ENCODE data around the gene PCDH9. TPM values are rescaled to one million over a fixed set of nuclear protein-coding genes. Genes with fewer than 3 reads are reported as not detected.

PCDH9 gene
- total and polyA plus RNA-seq, 2 experiments from 2014 or later: 0.56 to 0.76 TPM

- Histone ChIP-seq H3K9me2 (ENCODE audit: insufficient read depth) (no peaks in the 10 kb centered on the region), H2AFZ (no peak overlapping the region), H3K36me3 (ENCODE audit: low read depth) (no peaks in the 10 kb centered on the region), H3K4me3 (no peak overlapping the region), H3K9ac (no peak overlapping the region), H3K4me1 (ENCODE audit: insufficient read depth) (no peaks in the 10 kb centered on the region), H3K4me2 (ENCODE audit: unreplicated experiment) (no peak overlapping the region), H3F3A (ENCODE audit: insufficient read depth) (no peaks in the 10 kb centered on the region), H3K9me3 (ENCODE audit: low read depth) (peaks cover 7% of the 10 kb centered on the region), H3K79me2 (ENCODE audit: insufficient read depth) (no peaks in the 10 kb centered on the region), H3K27ac (no peak overlapping the region), H3K27me3 (replicated peaks; ENCODE audit: insufficient read depth) (no peaks in the 10 kb centered on the region), H4K20me1 (ENCODE audit: insufficient read depth) (no peaks in the 10 kb centered on the region)
- TF ChIP-seq EZH2 (IDR thresholded peaks at IDR 0.05; ENCODE audit: insufficient read depth, poor library complexity, severe bottlenecking) (no peak), EZH2phosphoT487 (IDR thresholded peaks at IDR 0.05; ENCODE audit: insufficient read depth, low read depth) (no peak)
- no peak for DNase-seq
- in situ Hi-C loops (cut with MboI): no loop called here
Observed at GRCh38 chr13:66811455-66811854, 418.7 kb downstream of the PCDH9 start.

- H2AFZ ChIP-seq: no peak overlapping the region
- in situ Hi-C loops (cut with MboI): no loop called here
- H3K4me1 ChIP-seq (ENCODE audit: insufficient read depth): no peaks in the 10 kb centered on the region
- DNase-seq: no peak
- no peak for TF ChIP-seq EZH2 (IDR thresholded peaks at IDR 0.05; ENCODE audit: insufficient read depth, poor library complexity, severe bottlenecking)
- H3K9me3 ChIP-seq (ENCODE audit: low read depth): peaks cover 7% of the 10 kb centered on the region
- 24 to 32% methylated on average over 1 of the region's 1 CpG for WGBS, 2 experiments (ENCODE audit: low coverage in 1 of 2, low lambda C conversion rate in 2 of 2, missing lambda C conversion rate in 2 of 2)
- no peaks in the 10 kb centered on the region for H4K20me1 ChIP-seq (ENCODE audit: insufficient read depth)
- H3K4me2 ChIP-seq (ENCODE audit: unreplicated experiment): no peak overlapping the region
- H3K27ac ChIP-seq: no peak overlapping the region
- H3F3A ChIP-seq (ENCODE audit: insufficient read depth): no peaks in the 10 kb centered on the region
- H3K27me3 ChIP-seq (replicated peaks; ENCODE audit: insufficient read depth): no peaks in the 10 kb centered on the region
- H3K9ac ChIP-seq: no peak overlapping the region
- no peak overlapping the region for H3K4me3 ChIP-seq
- no peaks in the 10 kb centered on the region for H3K36me3 ChIP-seq (ENCODE audit: low read depth)
- no peaks in the 10 kb centered on the region for H3K79me2 ChIP-seq (ENCODE audit: insufficient read depth)
- H3K9me2 ChIP-seq (ENCODE audit: insufficient read depth): no peaks in the 10 kb centered on the region
Observed at GRCh38 chr13:66809485-66809884, 420.7 kb downstream of the PCDH9 start.

- Histone ChIP-seq H2AFZ (no peak overlapping the region), H3K27ac (no peak overlapping the region), H3K4me2 (ENCODE audit: unreplicated experiment) (no peak overlapping the region), H4K20me1 (ENCODE audit: insufficient read depth) (no peaks in the 10 kb centered on the region), H3K4me1 (ENCODE audit: insufficient read depth) (no peaks in the 10 kb centered on the region), H3K4me3 (no peak overlapping the region), H3F3A (ENCODE audit: insufficient read depth) (no peaks in the 10 kb centered on the region), H3K9ac (no peak overlapping the region), H3K36me3 (ENCODE audit: low read depth) (no peaks in the 10 kb centered on the region), H3K9me3 (ENCODE audit: low read depth) (peaks cover 7% of the 10 kb centered on the region), H3K27me3 (replicated peaks; ENCODE audit: insufficient read depth) (no peaks in the 10 kb centered on the region), H3K79me2 (ENCODE audit: insufficient read depth) (no peaks in the 10 kb centered on the region), H3K9me2 (ENCODE audit: insufficient read depth) (no peaks in the 10 kb centered on the region)
- in situ Hi-C loops (cut with MboI): no loop called here
- WGBS, 2 experiments (ENCODE audit: low coverage in 1 of 2, low lambda C conversion rate in 2 of 2, missing lambda C conversion rate in 2 of 2): 14 to 20% methylated on average over 1 of the region's 1 CpG
- no peak for DNase-seq
- no peak for TF ChIP-seq EZH2phosphoT487 (IDR thresholded peaks at IDR 0.05; ENCODE audit: insufficient read depth, low read depth)
- no peak for TF ChIP-seq EZH2 (IDR thresholded peaks at IDR 0.05; ENCODE audit: insufficient read depth, poor library complexity, severe bottlenecking)
Observed at GRCh38 chr13:66807251-66807650, 422.9 kb downstream of the PCDH9 start.

- no peak overlapping the region for H3K4me3 ChIP-seq
Observed at GRCh38 chr13:66805657-66806056, 424.5 kb downstream of the PCDH9 start.

GRCh38 chr13:66803808-66804456 lies 426.2 kb downstream of the PCDH9 start:
- no peaks in the 10 kb centered on the region for H3K9me2 ChIP-seq (ENCODE audit: insufficient read depth)
- H3K4me1 ChIP-seq (ENCODE audit: insufficient read depth): no peaks in the 10 kb centered on the region
- H2AFZ ChIP-seq: no peak overlapping the region
- WGBS, 2 experiments (ENCODE audit: low coverage in 1 of 2, low lambda C conversion rate in 2 of 2, missing lambda C conversion rate in 2 of 2): 0% methylated on average over 1 of the region's 1 CpG
- no peak overlapping the region for H3K9ac ChIP-seq
- no peaks in the 10 kb centered on the region for H3K36me3 ChIP-seq (ENCODE audit: low read depth)
- no peaks in the 10 kb centered on the region for H3K79me2 ChIP-seq (ENCODE audit: insufficient read depth)
- no peak overlapping the region for H3K27ac ChIP-seq
- in situ Hi-C loops (cut with MboI): no loop called here
- no peaks in the 10 kb centered on the region for H4K20me1 ChIP-seq (ENCODE audit: insufficient read depth)
- DNase-seq: no peak
- H3K27me3 ChIP-seq (replicated peaks; ENCODE audit: insufficient read depth): no peaks in the 10 kb centered on the region
- no peak overlapping the region for H3K4me3 ChIP-seq
- no peak overlapping the region for H3K4me2 ChIP-seq (ENCODE audit: unreplicated experiment)
- no peak for TF ChIP-seq EZH2phosphoT487 (IDR thresholded peaks at IDR 0.05; ENCODE audit: insufficient read depth, low read depth)
- no peak for TF ChIP-seq EZH2 (IDR thresholded peaks at IDR 0.05; ENCODE audit: insufficient read depth, poor library complexity, severe bottlenecking)
- H3F3A ChIP-seq (ENCODE audit: insufficient read depth): no peaks in the 10 kb centered on the region
- H3K9me3 ChIP-seq (ENCODE audit: low read depth): no peaks in the 10 kb centered on the region

More at GRCh38 chr13:66805657-66806056, 424.5 kb downstream of the PCDH9 start:
- no peaks in the 10 kb centered on the region for H3K36me3 ChIP-seq (ENCODE audit: low read depth)
- TF ChIP-seq EZH2phosphoT487 (IDR thresholded peaks at IDR 0.05; ENCODE audit: insufficient read depth, low read depth): no peak
- TF ChIP-seq EZH2 (IDR thresholded peaks at IDR 0.05; ENCODE audit: insufficient read depth, poor library complexity, severe bottlenecking): no peak
- H3K9me2 ChIP-seq (ENCODE audit: insufficient read depth): no peaks in the 10 kb centered on the region
- H3K4me1 ChIP-seq (ENCODE audit: insufficient read depth): no peaks in the 10 kb centered on the region
- H3K9ac ChIP-seq: no peak overlapping the region
- in situ Hi-C loops (cut with MboI): no loop called here
- no peak overlapping the region for H2AFZ ChIP-seq
- H3K79me2 ChIP-seq (ENCODE audit: insufficient read depth): no peaks in the 10 kb centered on the region
- H3K9me3 ChIP-seq (ENCODE audit: low read depth): peaks cover 7% of the 10 kb centered on the region
- no peaks in the 10 kb centered on the region for H3F3A ChIP-seq (ENCODE audit: insufficient read depth)
- WGBS, 2 experiments (ENCODE audit: low coverage in 1 of 2, low lambda C conversion rate in 2 of 2, missing lambda C conversion rate in 2 of 2): 0% methylated on average over 1 of the region's 1 CpG
- no peaks in the 10 kb centered on the region for H3K27me3 ChIP-seq (replicated peaks; ENCODE audit: insufficient read depth)
- no peak overlapping the region for H3K4me2 ChIP-seq (ENCODE audit: unreplicated experiment)
- H3K27ac ChIP-seq: no peak overlapping the region
- DNase-seq: no peak
- H4K20me1 ChIP-seq (ENCODE audit: insufficient read depth): no peaks in the 10 kb centered on the region
